CD4-positive, alpha-beta T cell (primary cell): Measurements from ENCODE around the gene UQCR10. TPM values are rescaled to one million over a fixed set of nuclear protein-coding genes. Genes with fewer than 3 reads are reported as not detected.

Source experiments
- ATAC-seq: fragments of 200-7000 bp; cut with Tn5 transposase; one replicate; pipeline ENCODE4 v1.10.0; 2022; ENCODE audit warnings: mild to moderate bottlenecking; ENCODE audit not compliant: poor library complexity
- CTCF ChIA-PET: fragments of 350-600 bp; sonication (Branson Sonifier 250); formaldehyde crosslinking; loops from one replicate; lab custom pipeline; 2021; ENCODE audit warnings: antibody characterized with exemption, inconsistent platforms; lab: Charles Lee
- POLR2A ChIA-PET: fragments of 350-600 bp; sonication (Branson Sonifier 250); formaldehyde crosslinking; loops from one replicate; lab custom pipeline; 2021; ENCODE audit warnings: antibody characterized with exemption, inconsistent platforms; lab: Charles Lee
- DNase-seq, 14 experiments: peaks; one replicate each; pipeline ENCODE4 v3.0.0-alpha.2; 2013 to 2020; ENCODE audit warnings: mixed read lengths in 2 of 14
- H3K27ac ChIP-seq, 2 donors: one replicate each; pipeline versions ENCODE4 v1.5.1 to v1.7.0; 2013; ENCODE audit warnings: low read length in 2 of 2, low read depth in 1 of 2, mild to moderate bottlenecking in 1 of 2
- H3K27me3 ChIP-seq, 2 experiments: 1 replicate in 1 of 2; 2 replicates in 1 of 2; pipeline versions ENCODE4 v1.6.1 to v1.7.0; 2013; ENCODE audit warnings: low read length in 2 of 2, control low read depth in 1 of 2, mild to moderate bottlenecking in 1 of 2, moderate library complexity in 1 of 2; ENCODE audit not compliant: insufficient read depth in 2 of 2, control insufficient read depth in 1 of 2
- H3K36me3 ChIP-seq: one replicate; pipeline ENCODE4 v1.6.1; 2013; ENCODE audit warnings: low read length, control low read depth; ENCODE audit not compliant: insufficient read depth
- H3K4me1 ChIP-seq: one replicate; pipeline ENCODE4 v1.6.1; 2013; ENCODE audit warnings: low read length, control low read depth; ENCODE audit not compliant: insufficient read depth
- H3K4me3 ChIP-seq: one replicate; pipeline ENCODE4 v1.5.1; 2013; ENCODE audit warnings: mild to moderate bottlenecking, low read length, moderate library complexity
- H3K9me3 ChIP-seq, 2 experiments: 1 replicate in 1 of 2; 2 replicates in 1 of 2; pipeline versions ENCODE4 v1.6.1 to v1.7.0; 2013; ENCODE audit warnings: low read length in 2 of 2, mild to moderate bottlenecking in 2 of 2, control low read depth in 1 of 2, moderate library complexity in 1 of 2; ENCODE audit not compliant: control insufficient read depth in 1 of 2, insufficient read depth in 1 of 2
- H3K27ac Mint-ChIP-seq: one replicate; pipeline ENCODE4 v1.8.0; 2020; ENCODE audit warnings: mixed read lengths
- H3K27me3 Mint-ChIP-seq: one replicate; pipeline ENCODE4 v1.8.0; 2021; ENCODE audit warnings: mixed read lengths
- H3K36me3 Mint-ChIP-seq: one replicate; pipeline ENCODE4 v1.8.0; 2021; ENCODE audit warnings: low read depth, mixed read lengths
- H3K4me1 Mint-ChIP-seq: one replicate; pipeline ENCODE4 v1.8.0; 2021; ENCODE audit warnings: low read depth, mixed read lengths
- H3K4me3 Mint-ChIP-seq: one replicate; pipeline ENCODE4 v1.8.0; 2020; ENCODE audit warnings: mild to moderate bottlenecking, mixed read lengths
- H3K9me3 Mint-ChIP-seq: one replicate; pipeline ENCODE4 v1.8.0; 2020; ENCODE audit warnings: mixed read lengths
- intact Hi-C, 2 experiments: fragments of 100-400 bp; cut with DNase I in 1 of 2; cut with micrococcal nuclease in 1 of 2; formaldehyde crosslinking; loops; one replicate each; pipeline versions ENCODE4 v1.15.1 to v1.9.0; 2023 to 2025; cut with DNase I, micrococcal nuclease
- total RNA-seq, 174 experiments: library from RNA in 2 of 174; stranded (reverse) in 2 of 174; gene quantifications; one replicate each; pipeline ENCODE4 v1.2.3 and lab custom pipeline; 2021 to 2026
- TF ChIP-seq, protein P1 (sequence below): fragments of 200-600 bp; IDR thresholded peaks from one replicate; pipeline ENCODE4 v1.8.0; 2022; ENCODE audit warnings: antibody characterized with exemption, mild to moderate bottlenecking

Gene UQCR10
- total RNA-seq, 2 experiments from 2014 or later = 19.2 to 20.3 TPM

DNA sequence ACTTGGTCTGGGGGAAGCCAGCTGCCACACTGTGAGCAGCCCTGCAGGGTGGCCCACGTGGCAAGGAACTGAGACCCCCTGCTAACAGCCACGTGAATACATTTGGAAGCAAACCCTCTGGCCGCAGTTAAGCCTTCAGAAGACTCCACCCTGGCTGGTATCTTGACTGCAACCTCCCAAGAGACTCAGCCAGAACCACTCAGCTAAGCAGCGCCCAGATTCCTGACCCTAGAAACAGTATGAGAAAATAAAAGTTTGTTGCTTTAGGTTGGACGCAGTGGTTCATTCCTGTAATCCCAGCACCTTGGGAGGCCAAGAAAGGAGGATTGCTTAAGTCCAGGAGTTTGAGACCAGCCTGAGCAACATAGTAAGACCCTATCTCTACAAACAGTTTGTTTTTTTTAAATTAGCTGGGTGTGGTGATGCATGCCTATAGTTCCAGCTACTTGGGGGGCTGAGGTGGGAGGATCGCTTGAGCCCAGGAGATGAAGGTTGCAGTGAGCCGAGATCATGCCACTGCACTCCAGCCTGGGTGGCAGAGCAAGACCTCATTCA, 9.0 kb upstream of the UQCR10 start:
- H3K27me3 Mint-ChIP-seq = no peaks in the 10 kb centered on the region
- peaks cover 8% of the 10 kb centered on the region for H3K36me3 Mint-ChIP-seq
- ATAC-seq (no peak), DNase-seq (no peak)
- H3K27ac Mint-ChIP-seq = no peak overlapping the region
- H3K9me3 Mint-ChIP-seq = no peaks in the 10 kb centered on the region
- TF ChIP-seq, protein P1, sequence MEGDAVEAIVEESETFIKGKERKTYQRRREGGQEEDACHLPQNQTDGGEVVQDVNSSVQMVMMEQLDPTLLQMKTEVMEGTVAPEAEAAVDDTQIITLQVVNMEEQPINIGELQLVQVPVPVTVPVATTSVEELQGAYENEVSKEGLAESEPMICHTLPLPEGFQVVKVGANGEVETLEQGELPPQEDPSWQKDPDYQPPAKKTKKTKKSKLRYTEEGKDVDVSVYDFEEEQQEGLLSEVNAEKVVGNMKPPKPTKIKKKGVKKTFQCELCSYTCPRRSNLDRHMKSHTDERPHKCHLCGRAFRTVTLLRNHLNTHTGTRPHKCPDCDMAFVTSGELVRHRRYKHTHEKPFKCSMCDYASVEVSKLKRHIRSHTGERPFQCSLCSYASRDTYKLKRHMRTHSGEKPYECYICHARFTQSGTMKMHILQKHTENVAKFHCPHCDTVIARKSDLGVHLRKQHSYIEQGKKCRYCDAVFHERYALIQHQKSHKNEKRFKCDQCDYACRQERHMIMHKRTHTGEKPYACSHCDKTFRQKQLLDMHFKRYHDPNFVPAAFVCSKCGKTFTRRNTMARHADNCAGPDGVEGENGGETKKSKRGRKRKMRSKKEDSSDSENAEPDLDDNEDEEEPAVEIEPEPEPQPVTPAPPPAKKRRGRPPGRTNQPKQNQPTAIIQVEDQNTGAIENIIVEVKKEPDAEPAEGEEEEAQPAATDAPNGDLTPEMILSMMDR = no peak
- Histone ChIP-seq H3K4me3 (no peak overlapping the region), H3K36me3 (no peaks in the 10 kb centered on the region), H3K9me3 (no peaks in the 10 kb centered on the region), H3K27me3 (no peaks in the 10 kb centered on the region), H3K27ac (no peak overlapping the region), H3K4me1 (no peaks in the 10 kb centered on the region)
- ChIA-PET CTCF (no interaction called here), POLR2A (no interaction called here)
- no peaks in the 10 kb centered on the region for H3K4me1 Mint-ChIP-seq
- H3K4me3 Mint-ChIP-seq = no peak overlapping the region
- intact Hi-C loops = no loop called here

GRCh38 chr22:29758959-29759358, 8.2 kb upstream of the UQCR10 start:
- no peak overlapping the region for H3K27ac Mint-ChIP-seq
- no peaks in the 10 kb centered on the region for H3K27me3 Mint-ChIP-seq
- H3K27me3 ChIP-seq = no peaks in the 10 kb centered on the region
- no peak overlapping the region for H3K27ac ChIP-seq
- no peak for ATAC-seq
- CTCF ChIA-PET = no interaction called here
- H3K4me3 Mint-ChIP-seq = no peak overlapping the region
- H3K36me3 Mint-ChIP-seq = peaks cover 4% of the 10 kb centered on the region
- no peak overlapping the region for H3K4me3 ChIP-seq
- intact Hi-C loops = no loop called here
- DNase-seq = no peak
- TF ChIP-seq, protein P1 = no peak
- no peaks in the 10 kb centered on the region for H3K9me3 Mint-ChIP-seq
- POLR2A ChIA-PET = no interaction called here
- no peaks in the 10 kb centered on the region for H3K4me1 Mint-ChIP-seq
- no peaks in the 10 kb centered on the region for H3K4me1 ChIP-seq
- H3K36me3 ChIP-seq = no peaks in the 10 kb centered on the region
- H3K9me3 ChIP-seq = no peaks in the 10 kb centered on the region

- H3K4me3 ChIP-seq = no peak overlapping the region
- H3K36me3 ChIP-seq = no peaks in the 10 kb centered on the region
- CTCF ChIA-PET = no interaction called here
- Mint-ChIP-seq H3K4me3 (no peak overlapping the region), H3K4me1 (peaks cover 21% of the 10 kb centered on the region), H3K36me3 (peaks cover 7% of the 10 kb centered on the region), H3K27ac (no peak overlapping the region), H3K27me3 (no peaks in the 10 kb centered on the region), H3K9me3 (no peaks in the 10 kb centered on the region)
- H3K4me1 ChIP-seq = peaks cover 15% of the 10 kb centered on the region
- H3K27me3 ChIP-seq = no peaks in the 10 kb centered on the region
- POLR2A ChIA-PET = no interaction called here
- intact Hi-C loops = loop anchor here in 1 of 2 experiments (10.0 kb wide), 1 partner anchor 377 kb away; the partner anchor contains the start of gene AP1B1
- no peak overlapping the region for H3K27ac ChIP-seq
- DNase-seq (no peak), ATAC-seq (no peak)
- TF ChIP-seq, protein P1 = no peak
- no peaks in the 10 kb centered on the region for H3K9me3 ChIP-seq
Measured at GRCh38 chr22:29762263-29762662, 4.9 kb upstream of the UQCR10 start.
